ENCODE results near the gene KRTAP1-4. TPM values are rescaled to one million over a fixed set of nuclear protein-coding genes. Genes with fewer than 3 reads are reported as not detected.
A peak's percentile ranks its signal among the peaks of the same experiment; 100 is the strongest.
"Not testable (repeated sequence)": the region's sequence is repeated elsewhere in the genome, so short reads cannot be mapped to it uniquely, and the experiment has no call there.

Gene KRTAP1-4
- total and polyA plus RNA-seq, 8 donors = not detected

DNA sequence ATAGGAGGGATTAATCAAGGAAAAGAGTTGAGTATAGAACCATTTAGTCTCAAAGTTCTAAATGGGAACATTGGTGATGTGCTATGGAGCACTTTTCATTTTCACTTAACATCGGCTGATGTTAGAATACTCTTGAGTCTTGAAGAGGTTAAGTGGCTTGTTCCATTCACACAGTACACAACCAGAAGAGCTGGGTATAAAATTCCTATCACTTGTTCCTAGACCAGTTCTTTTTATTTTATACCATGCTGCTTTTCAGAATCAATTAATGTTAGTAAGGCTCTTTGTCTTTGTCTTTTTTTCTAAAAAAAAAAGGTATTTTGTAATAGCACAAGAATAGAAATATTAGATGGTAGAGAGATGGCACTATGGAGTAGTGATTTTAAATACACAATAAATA, 13.0 kb upstream of the KRTAP1-4 start:
- Histone ChIP-seq H3K27ac (no peak overlapping the region), H3K4me1 (no peaks in the 10 kb centered on the region), H3K9me3 (peaks cover 0 to 3% of the 10 kb centered on the region in 2 donors), H3K27me3 (peaks cover 3 to 19% of the 10 kb centered on the region in 2 donors), H3K4me3 (no peak overlapping the region), H3K36me3 (no peaks in the 10 kb centered on the region)
- no peak for DNase-seq
- intact Hi-C loops (cut with DNase I) = no loop called here
- no peak for ATAC-seq
- no peak for TF ChIP-seq CTCF (IDR thresholded peaks at IDR 0.05)

- H3K4me1 ChIP-seq; H3K36me3 ChIP-seq; ATAC-seq; intact Hi-C loops (cut with DNase I); H3K4me3 ChIP-seq; H3K9me3 ChIP-seq; H3K27me3 ChIP-seq; H3K27ac ChIP-seq: not testable (repeated sequence)
- DNase-seq = peak in 1 of 4 donors; percentile 65
These were observed 11.0 kb upstream of the KRTAP1-4 start, which contains the start of gene KRTAP1-1 for GRCh38 chr17:41040783-41041571. KRTAP1-1 (minus strand) TSS chr17:41041450; CDS start chr17:41041397, 53 bp downstream.

GRCh38 chr17:41037853-41038350, 7.9 kb upstream of the KRTAP1-4 start:
- no peaks in the 10 kb centered on the region for H3K27me3 ChIP-seq
- no peaks in the 10 kb centered on the region for H3K4me1 ChIP-seq
- ATAC-seq (no peak), DNase-seq (no peak)
- H3K4me3 ChIP-seq = no peak overlapping the region
- TF ChIP-seq CTCF (IDR thresholded peaks at IDR 0.05) = no peak
- intact Hi-C loops (cut with DNase I) = no loop called here
- H3K27ac ChIP-seq = no peak overlapping the region
- no peaks in the 10 kb centered on the region for H3K36me3 ChIP-seq
- H3K9me3 ChIP-seq = no peaks in the 10 kb centered on the region

- ATAC-seq; intact Hi-C loops (cut with DNase I); H3K4me3 ChIP-seq; H3K36me3 ChIP-seq; H3K27ac ChIP-seq; H3K9me3 ChIP-seq; H3K4me1 ChIP-seq; DNase-seq: not testable (repeated sequence)
- H3K27me3 ChIP-seq = peaks cover 0 to 17% of the 10 kb centered on the region in 2 donors
These were observed 4.4 kb upstream of the KRTAP1-4 start, which contains the start of gene KRTAP1-3 for GRCh38 chr17:41034346-41034935. KRTAP1-3 (minus strand) TSS chr17:41034874; CDS start chr17:41034821, 53 bp downstream.

DNA sequence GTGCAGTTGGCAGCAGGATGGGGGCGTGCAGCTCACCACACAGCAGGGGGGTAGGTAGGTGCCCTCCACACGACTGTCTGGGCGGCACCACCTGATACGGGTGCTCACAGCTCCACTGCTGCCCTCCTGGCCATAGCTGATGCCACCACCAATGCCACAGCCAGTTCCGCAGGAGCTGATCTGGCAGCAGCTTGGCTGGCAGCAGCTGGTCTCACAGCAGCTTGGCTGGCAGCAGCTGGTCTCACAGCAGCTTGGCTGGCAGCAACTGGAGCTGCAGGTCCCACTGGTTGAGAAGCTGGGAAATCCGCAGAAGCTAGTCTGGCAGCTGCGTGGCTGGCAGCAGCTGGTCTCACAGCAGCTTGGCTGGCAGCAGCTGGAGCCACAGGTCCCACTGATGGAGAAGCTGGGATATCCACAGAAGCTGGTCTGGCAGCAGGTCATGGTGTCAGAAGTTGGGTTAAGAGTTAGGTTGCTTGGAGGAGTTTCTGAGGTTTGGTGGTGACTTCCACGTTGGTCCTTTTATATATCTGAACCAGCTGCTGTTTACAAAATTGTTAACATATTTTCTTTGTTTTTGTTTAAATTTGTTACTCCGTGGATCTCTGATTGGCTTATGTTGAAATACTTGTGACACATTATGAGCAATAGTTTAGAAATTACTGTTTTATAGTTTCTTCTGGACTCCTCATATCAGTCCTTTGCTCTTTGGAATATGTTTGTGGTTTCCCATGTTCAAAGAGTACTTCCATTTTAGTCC, 3.1 kb downstream of the KRTAP1-4 start, which contains the start of gene KRTAP1-5:
KRTAP1-5 (minus strand) TSS at position 494 of the 757 bp plus-strand sequence; CDS start at position 441, 53 bp downstream.
- ATAC-seq = no peak
- H3K4me3 ChIP-seq = no peak within 1 kb of the TSS
- no peaks in the 10 kb centered on the region for H3K9me3 ChIP-seq
- peaks cover 0 to 21% of the 10 kb centered on the region in 2 donors for H3K27me3 ChIP-seq
- H3K4me1 ChIP-seq = no peaks in the 10 kb centered on the region
- H3K27ac ChIP-seq = no peak within 1 kb of the TSS
- no peaks in the 10 kb centered on the region for H3K36me3 ChIP-seq
- peak in 1 of 4 donors; percentile 64 for DNase-seq
- TF ChIP-seq CTCF (IDR thresholded peaks at IDR 0.05) = no peak
- intact Hi-C loops (cut with DNase I) = no loop called here
